GM23338 (cell line): ENCODE measurements around the gene DMRTB1. TPM values are rescaled to one million over a fixed set of nuclear protein-coding genes. Genes with fewer than 3 reads are reported as not detected.
A peak's percentile ranks its signal among the peaks of the same experiment; 100 is the strongest.

ENCODE experiments used
- ATAC-seq: fragments of 200-7000 bp; cut with Tn5 transposase; 3 replicates; pipeline ENCODE4 v1.9.1; 2020
- DNase-seq: peaks from one replicate; pipeline ENCODE4 v3.0.0-alpha.2; 2015; ENCODE audit warnings: low spot score
- H2AFZ ChIP-seq: fragments of 200-600 bp; sonication (generic); 2 replicates; pipeline ENCODE4 v1.8.0; 2016; ENCODE audit warnings: antibody characterized with exemption, mild to moderate bottlenecking, moderate library complexity
- H3F3A ChIP-seq: fragments of 200-600 bp; sonication (generic); replicated peaks from 2 replicates; pipeline ENCODE4 v1.8.0; 2017; ENCODE audit warnings: antibody characterized with exemption, mixed run types, low read depth
- H3K27ac ChIP-seq: fragments of 200-600 bp; sonication (generic); 2 replicates; pipeline ENCODE4 v1.6.1; 2016; ENCODE audit warnings: low read depth
- H3K27me3 ChIP-seq: fragments of 200-600 bp; sonication (generic); 2 replicates; pipeline ENCODE4 v1.8.0; 2016; ENCODE audit warnings: mild to moderate bottlenecking, mixed run types, moderate library complexity; ENCODE audit not compliant: insufficient read depth
- H3K36me3 ChIP-seq: fragments of 200-600 bp; sonication (generic); 2 replicates; pipeline ENCODE4 v1.8.0; 2016; ENCODE audit warnings: mild to moderate bottlenecking; ENCODE audit not compliant: insufficient read depth
- H3K4me1 ChIP-seq: fragments of 200-600 bp; sonication (generic); 2 replicates; pipeline ENCODE4 v1.8.0; 2016; ENCODE audit warnings: mild to moderate bottlenecking, moderate library complexity; ENCODE audit not compliant: insufficient read depth
- H3K4me2 ChIP-seq: fragments of 200-600 bp; sonication (generic); 2 replicates; pipeline ENCODE4 v1.7.1; 2017; ENCODE audit warnings: mixed run types
- H3K4me3 ChIP-seq: fragments of 200-600 bp; sonication (generic); 2 replicates; pipeline ENCODE4 v1.6.1; 2016; ENCODE audit warnings: mixed run types
- H3K79me2 ChIP-seq: fragments of 200-600 bp; sonication (generic); replicated peaks from 2 replicates; pipeline ENCODE4 v1.8.0; 2017; ENCODE audit warnings: mild to moderate bottlenecking; ENCODE audit not compliant: insufficient read depth
- H3K9me2 ChIP-seq: fragments of 200-600 bp; sonication (generic); 2 replicates; pipeline ENCODE4 v1.8.0; 2017; ENCODE audit not compliant: insufficient read depth
- H4K20me1 ChIP-seq: fragments of 200-600 bp; sonication (generic); replicated peaks from 2 replicates; pipeline ENCODE4 v1.8.0; 2017; ENCODE audit warnings: mild to moderate bottlenecking; ENCODE audit not compliant: insufficient read depth
- H3K27ac Mint-ChIP-seq: 2 replicates; pipeline ENCODE4 v1.8.0; 2020; ENCODE audit warnings: inconsistent platforms, mild to moderate bottlenecking, moderate library complexity, mixed read lengths
- H3K27me3 Mint-ChIP-seq: 3 replicates; pipeline ENCODE4 v1.8.0; 2022; ENCODE audit warnings: low read depth, mild to moderate bottlenecking, moderate library complexity, mixed read lengths, inconsistent platforms; ENCODE audit not compliant: insufficient read depth, poor library complexity
- H3K36me3 Mint-ChIP-seq: 3 replicates; pipeline ENCODE4 v1.8.0; 2021; ENCODE audit warnings: low read depth, mild to moderate bottlenecking, inconsistent platforms, moderate library complexity, mixed read lengths
- H3K4me1 Mint-ChIP-seq: 3 replicates; pipeline ENCODE4 v1.8.0; 2020; ENCODE audit warnings: mild to moderate bottlenecking, inconsistent platforms, mixed read lengths
- H3K4me3 Mint-ChIP-seq: 3 replicates; pipeline ENCODE4 v1.8.0; 2021; ENCODE audit warnings: moderate library complexity, mild to moderate bottlenecking, inconsistent platforms, mixed read lengths
- H3K9me3 Mint-ChIP-seq: 3 replicates; pipeline ENCODE4 v1.8.0; 2020; ENCODE audit warnings: moderate library complexity, mild to moderate bottlenecking, inconsistent platforms, mixed read lengths
- CREB1 ChIP-seq: fragments of 250-450 bp; sonication (Bioruptor Pico); IDR thresholded peaks from 2 replicates; pipeline ENCODE4 v1.5.0; 2020; ENCODE audit warnings: low read depth, mild to moderate bottlenecking, moderate library complexity
- EZH2 ChIP-seq: fragments of 200-600 bp; sonication (generic); IDR thresholded peaks from one replicate; pipeline ENCODE4 v1.8.0; 2017; ENCODE audit warnings: antibody characterized with exemption, mild to moderate bottlenecking, low read depth; ENCODE audit not compliant: unreplicated experiment
- EZH2phosphoT487 ChIP-seq: fragments of 200-600 bp; sonication (generic); IDR thresholded peaks from one replicate; pipeline ENCODE4 v1.8.1; 2018; ENCODE audit warnings: antibody characterized with exemption; ENCODE audit not compliant: unreplicated experiment
- JUNB ChIP-seq: IDR thresholded peaks from one replicate; pipeline ENCODE4 v1.6.1; 2016; ENCODE audit warnings: antibody characterized with exemption; ENCODE audit not compliant: unreplicated experiment
- NANOG ChIP-seq: IDR thresholded peaks from 2 replicates; pipeline ENCODE4 v1.6.1; 2016; ENCODE audit warnings: antibody characterized with exemption, borderline replicate concordance
- POLR2AphosphoS5 ChIP-seq: IDR thresholded peaks from 2 replicates; pipeline ENCODE4 v1.6.1; 2016; ENCODE audit warnings: antibody characterized with exemption, low read depth
- STAT1 ChIP-seq: IDR thresholded peaks from one replicate; pipeline ENCODE4 v1.6.1; 2016; ENCODE audit warnings: antibody characterized with exemption; ENCODE audit not compliant: unreplicated experiment
- ZNF114 ChIP-seq: fragments of 250-450 bp; sonication (Bioruptor Pico); IDR thresholded peaks from 2 replicates; pipeline ENCODE4 v1.5.0; 2020; ENCODE audit warnings: mild to moderate bottlenecking, moderate library complexity
- ZNF331 ChIP-seq: fragments of 250-450 bp; sonication (Bioruptor Pico); IDR thresholded peaks from 2 replicates; pipeline ENCODE4 v1.5.0; 2020; ENCODE audit warnings: low read depth, mild to moderate bottlenecking, moderate library complexity
- polyA plus RNA-seq: library from polyadenylated mRNA; unstranded; fragments of >200 nt; fragmentation: Nextera tagmentation; extraction: Ambion mirVana; gene quantifications from 2 replicates; pipeline ENCODE4 v1.2.1, GENCODE V29; 2016
- total RNA-seq: library from RNA; depleted of rRNA; stranded (reverse); fragments of >200 nt; shearing (Covaris generic); gene quantifications from 2 replicates; pipeline ENCODE4 v1.2.3, GENCODE V29; 2014
- TF ChIP-seq, protein P1 (sequence below): IDR thresholded peaks from one replicate; pipeline ENCODE4 v1.6.1; 2018; ENCODE audit warnings: antibody characterized with exemption; ENCODE audit not compliant: unreplicated experiment
- TF ChIP-seq, protein P2 (sequence below): fragments of 250-450 bp; sonication (Bioruptor Pico); IDR thresholded peaks from 2 replicates; pipeline ENCODE4 v1.5.0; 2020; ENCODE audit warnings: mild to moderate bottlenecking, moderate library complexity
- TF ChIP-seq, protein P3 (sequence below): IDR thresholded peaks from 2 replicates; pipeline ENCODE4 v1.6.1; 2016; ENCODE audit warnings: antibody characterized with exemption
- TF ChIP-seq, protein P4 (sequence below), 2 experiments: fragments of 200-600 bp in 1 of 2; sonication (generic) in 1 of 2; conservative IDR thresholded peaks; 2 replicates each; pipeline versions ENCODE4 v1.5.1 to v1.6.1; 2016 to 2017; ENCODE audit warnings: antibody characterized with exemption in 2 of 2, low read depth in 2 of 2, mild to moderate bottlenecking in 2 of 2, moderate library complexity in 1 of 2

The DMRTB1 gene
- total and polyA plus RNA-seq, 2 experiments from 2014 or later: 0.27 to 1.2 TPM

GRCh38 chr1:53483170-53483569 lies 24.0 kb downstream of the DMRTB1 start:
- H3K36me3 Mint-ChIP-seq: no peaks in the 10 kb centered on the region
- Histone ChIP-seq H3K36me3 (no peaks in the 10 kb centered on the region), H3K4me2 (no peak overlapping the region), H4K20me1 (no peaks in the 10 kb centered on the region), H3K79me2 (no peaks in the 10 kb centered on the region), H2AFZ (0 out of 2 replicates have a peak overlapping the region, but pooled peaks have one; percentile 47), H3K9me2 (no peaks in the 10 kb centered on the region), H3K4me3 (no peak overlapping the region), H3K4me1 (no peaks in the 10 kb centered on the region; the same call in 1 of the 2 replicates), H3K27me3 (no peaks in the 10 kb centered on the region), H3K27ac (no peak overlapping the region), H3F3A (0 out of 2 replicates have a peak, but pooled peaks cover 3% of the 10 kb centered on the region)
- peaks cover 26% of the 10 kb centered on the region for H3K4me1 Mint-ChIP-seq
- H3K27me3 Mint-ChIP-seq: peaks cover 28% of the 10 kb centered on the region
- no peak overlapping the region; the same call in 2 of the 3 replicates for H3K4me3 Mint-ChIP-seq
- H3K27ac Mint-ChIP-seq: no peak overlapping the region
- no peak for ATAC-seq
- no peak for DNase-seq
- TF ChIP-seq, protein P1, sequence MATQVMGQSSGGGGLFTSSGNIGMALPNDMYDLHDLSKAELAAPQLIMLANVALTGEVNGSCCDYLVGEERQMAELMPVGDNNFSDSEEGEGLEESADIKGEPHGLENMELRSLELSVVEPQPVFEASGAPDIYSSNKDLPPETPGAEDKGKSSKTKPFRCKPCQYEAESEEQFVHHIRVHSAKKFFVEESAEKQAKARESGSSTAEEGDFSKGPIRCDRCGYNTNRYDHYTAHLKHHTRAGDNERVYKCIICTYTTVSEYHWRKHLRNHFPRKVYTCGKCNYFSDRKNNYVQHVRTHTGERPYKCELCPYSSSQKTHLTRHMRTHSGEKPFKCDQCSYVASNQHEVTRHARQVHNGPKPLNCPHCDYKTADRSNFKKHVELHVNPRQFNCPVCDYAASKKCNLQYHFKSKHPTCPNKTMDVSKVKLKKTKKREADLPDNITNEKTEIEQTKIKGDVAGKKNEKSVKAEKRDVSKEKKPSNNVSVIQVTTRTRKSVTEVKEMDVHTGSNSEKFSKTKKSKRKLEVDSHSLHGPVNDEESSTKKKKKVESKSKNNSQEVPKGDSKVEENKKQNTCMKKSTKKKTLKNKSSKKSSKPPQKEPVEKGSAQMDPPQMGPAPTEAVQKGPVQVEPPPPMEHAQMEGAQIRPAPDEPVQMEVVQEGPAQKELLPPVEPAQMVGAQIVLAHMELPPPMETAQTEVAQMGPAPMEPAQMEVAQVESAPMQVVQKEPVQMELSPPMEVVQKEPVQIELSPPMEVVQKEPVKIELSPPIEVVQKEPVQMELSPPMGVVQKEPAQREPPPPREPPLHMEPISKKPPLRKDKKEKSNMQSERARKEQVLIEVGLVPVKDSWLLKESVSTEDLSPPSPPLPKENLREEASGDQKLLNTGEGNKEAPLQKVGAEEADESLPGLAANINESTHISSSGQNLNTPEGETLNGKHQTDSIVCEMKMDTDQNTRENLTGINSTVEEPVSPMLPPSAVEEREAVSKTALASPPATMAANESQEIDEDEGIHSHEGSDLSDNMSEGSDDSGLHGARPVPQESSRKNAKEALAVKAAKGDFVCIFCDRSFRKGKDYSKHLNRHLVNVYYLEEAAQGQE: no peak
- TF ChIP-seq CREB1 (CRISPR knock-in tag) (no peak), POLR2AphosphoS5 (no peak), EZH2phosphoT487 (no peak), ZNF331 (CRISPR knock-in tag) (no peak), STAT1 (no peak), ZNF114 (CRISPR knock-in tag) (no peak), NANOG (no peak), JUNB (no peak), EZH2 (no peak)
- TF ChIP-seq, protein P2, sequence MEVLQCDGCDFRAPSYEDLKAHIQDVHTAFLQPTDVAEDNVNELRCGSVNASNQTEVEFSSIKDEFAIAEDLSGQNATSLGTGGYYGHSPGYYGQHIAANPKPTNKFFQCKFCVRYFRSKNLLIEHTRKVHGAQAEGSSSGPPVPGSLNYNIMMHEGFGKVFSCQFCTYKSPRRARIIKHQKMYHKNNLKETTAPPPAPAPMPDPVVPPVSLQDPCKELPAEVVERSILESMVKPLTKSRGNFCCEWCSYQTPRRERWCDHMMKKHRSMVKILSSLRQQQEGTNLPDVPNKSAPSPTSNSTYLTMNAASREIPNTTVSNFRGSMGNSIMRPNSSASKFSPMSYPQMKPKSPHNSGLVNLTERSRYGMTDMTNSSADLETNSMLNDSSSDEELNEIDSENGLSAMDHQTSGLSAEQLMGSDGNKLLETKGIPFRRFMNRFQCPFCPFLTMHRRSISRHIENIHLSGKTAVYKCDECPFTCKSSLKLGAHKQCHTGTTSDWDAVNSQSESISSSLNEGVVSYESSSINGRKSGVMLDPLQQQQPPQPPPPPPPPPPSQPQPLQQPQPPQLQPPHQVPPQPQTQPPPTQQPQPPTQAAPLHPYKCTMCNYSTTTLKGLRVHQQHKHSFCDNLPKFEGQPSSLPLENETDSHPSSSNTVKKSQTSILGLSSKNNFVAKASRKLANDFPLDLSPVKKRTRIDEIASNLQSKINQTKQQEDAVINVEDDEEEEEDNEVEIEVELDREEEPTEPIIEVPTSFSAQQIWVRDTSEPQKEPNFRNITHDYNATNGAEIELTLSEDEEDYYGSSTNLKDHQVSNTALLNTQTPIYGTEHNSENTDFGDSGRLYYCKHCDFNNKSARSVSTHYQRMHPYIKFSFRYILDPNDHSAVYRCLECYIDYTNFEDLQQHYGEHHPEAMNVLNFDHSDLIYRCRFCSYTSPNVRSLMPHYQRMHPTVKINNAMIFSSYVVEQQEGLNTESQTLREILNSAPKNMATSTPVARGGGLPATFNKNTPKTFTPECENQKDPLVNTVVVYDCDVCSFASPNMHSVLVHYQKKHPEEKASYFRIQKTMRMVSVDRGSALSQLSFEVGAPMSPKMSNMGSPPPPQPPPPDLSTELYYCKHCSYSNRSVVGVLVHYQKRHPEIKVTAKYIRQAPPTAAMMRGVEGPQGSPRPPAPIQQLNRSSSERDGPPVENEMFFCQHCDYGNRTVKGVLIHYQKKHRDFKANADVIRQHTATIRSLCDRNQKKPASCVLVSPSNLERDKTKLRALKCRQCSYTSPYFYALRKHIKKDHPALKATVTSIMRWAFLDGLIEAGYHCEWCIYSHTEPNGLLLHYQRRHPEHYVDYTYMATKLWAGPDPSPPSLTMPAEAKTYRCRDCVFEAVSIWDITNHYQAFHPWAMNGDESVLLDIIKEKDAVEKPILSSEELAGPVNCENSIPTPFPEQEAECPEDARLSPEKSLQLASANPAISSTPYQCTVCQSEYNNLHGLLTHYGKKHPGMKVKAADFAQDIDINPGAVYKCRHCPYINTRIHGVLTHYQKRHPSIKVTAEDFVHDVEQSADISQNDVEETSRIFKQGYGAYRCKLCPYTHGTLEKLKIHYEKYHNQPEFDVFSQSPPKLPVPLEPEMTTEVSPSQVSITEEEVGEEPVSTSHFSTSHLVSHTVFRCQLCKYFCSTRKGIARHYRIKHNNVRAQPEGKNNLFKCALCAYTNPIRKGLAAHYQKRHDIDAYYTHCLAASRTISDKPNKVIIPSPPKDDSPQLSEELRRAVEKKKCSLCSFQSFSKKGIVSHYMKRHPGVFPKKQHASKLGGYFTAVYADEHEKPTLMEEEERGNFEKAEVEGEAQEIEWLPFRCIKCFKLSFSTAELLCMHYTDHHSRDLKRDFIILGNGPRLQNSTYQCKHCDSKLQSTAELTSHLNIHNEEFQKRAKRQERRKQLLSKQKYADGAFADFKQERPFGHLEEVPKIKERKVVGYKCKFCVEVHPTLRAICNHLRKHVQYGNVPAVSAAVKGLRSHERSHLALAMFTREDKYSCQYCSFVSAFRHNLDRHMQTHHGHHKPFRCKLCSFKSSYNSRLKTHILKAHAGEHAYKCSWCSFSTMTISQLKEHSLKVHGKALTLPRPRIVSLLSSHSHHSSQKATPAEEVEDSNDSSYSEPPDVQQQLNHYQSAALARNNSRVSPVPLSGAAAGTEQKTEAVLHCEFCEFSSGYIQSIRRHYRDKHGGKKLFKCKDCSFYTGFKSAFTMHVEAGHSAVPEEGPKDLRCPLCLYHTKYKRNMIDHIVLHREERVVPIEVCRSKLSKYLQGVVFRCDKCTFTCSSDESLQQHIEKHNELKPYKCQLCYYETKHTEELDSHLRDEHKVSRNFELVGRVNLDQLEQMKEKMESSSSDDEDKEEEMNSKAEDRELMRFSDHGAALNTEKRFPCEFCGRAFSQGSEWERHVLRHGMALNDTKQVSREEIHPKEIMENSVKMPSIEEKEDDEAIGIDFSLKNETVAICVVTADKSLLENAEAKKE (CRISPR knock-in tag): no peak
- TF ChIP-seq, protein P3, sequence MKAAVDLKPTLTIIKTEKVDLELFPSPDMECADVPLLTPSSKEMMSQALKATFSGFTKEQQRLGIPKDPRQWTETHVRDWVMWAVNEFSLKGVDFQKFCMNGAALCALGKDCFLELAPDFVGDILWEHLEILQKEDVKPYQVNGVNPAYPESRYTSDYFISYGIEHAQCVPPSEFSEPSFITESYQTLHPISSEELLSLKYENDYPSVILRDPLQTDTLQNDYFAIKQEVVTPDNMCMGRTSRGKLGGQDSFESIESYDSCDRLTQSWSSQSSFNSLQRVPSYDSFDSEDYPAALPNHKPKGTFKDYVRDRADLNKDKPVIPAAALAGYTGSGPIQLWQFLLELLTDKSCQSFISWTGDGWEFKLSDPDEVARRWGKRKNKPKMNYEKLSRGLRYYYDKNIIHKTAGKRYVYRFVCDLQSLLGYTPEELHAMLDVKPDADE: no peak
- TF ChIP-seq, protein P4, sequence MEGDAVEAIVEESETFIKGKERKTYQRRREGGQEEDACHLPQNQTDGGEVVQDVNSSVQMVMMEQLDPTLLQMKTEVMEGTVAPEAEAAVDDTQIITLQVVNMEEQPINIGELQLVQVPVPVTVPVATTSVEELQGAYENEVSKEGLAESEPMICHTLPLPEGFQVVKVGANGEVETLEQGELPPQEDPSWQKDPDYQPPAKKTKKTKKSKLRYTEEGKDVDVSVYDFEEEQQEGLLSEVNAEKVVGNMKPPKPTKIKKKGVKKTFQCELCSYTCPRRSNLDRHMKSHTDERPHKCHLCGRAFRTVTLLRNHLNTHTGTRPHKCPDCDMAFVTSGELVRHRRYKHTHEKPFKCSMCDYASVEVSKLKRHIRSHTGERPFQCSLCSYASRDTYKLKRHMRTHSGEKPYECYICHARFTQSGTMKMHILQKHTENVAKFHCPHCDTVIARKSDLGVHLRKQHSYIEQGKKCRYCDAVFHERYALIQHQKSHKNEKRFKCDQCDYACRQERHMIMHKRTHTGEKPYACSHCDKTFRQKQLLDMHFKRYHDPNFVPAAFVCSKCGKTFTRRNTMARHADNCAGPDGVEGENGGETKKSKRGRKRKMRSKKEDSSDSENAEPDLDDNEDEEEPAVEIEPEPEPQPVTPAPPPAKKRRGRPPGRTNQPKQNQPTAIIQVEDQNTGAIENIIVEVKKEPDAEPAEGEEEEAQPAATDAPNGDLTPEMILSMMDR (conservative IDR thresholded peaks at IDR 0.05; ENCODE audit: low read depth in 2 of 2): no peak
- peaks cover 3% of the 10 kb centered on the region; the same call in 1 of the 3 replicates for H3K9me3 Mint-ChIP-seq
